Activated T-helper 2 cell treated with anti-CD3 and anti-CD28 coated beads, Interferon-gamma antibody, Interleukin-2, Interleukin-4, amounts not matched to agents 10 μg/mL and 5 μg/mL and 100 μg/mL, durations not matched to agents 14 hours and 24 hours and 36 hours (primary cell): ENCODE results near the gene GCKR. TPM values are rescaled to one million over a fixed set of nuclear protein-coding genes. Genes with fewer than 3 reads are reported as not detected.
"Not testable (repeated sequence)": the region's sequence is repeated elsewhere in the genome, so short reads cannot be mapped to it uniquely, and the experiment has no call there.

Experiments
- DNase-seq: peaks from one replicate; pipeline ENCODE4 v3.0.0; 2021; ENCODE audit warnings: low spot score
- H3K27ac Mint-ChIP-seq: one replicate; pipeline ENCODE4 v1.8.0; 2021; ENCODE audit warnings: mixed read lengths
- H3K27me3 Mint-ChIP-seq: one replicate; pipeline ENCODE4 v1.8.0; 2021; ENCODE audit warnings: low read depth, mixed read lengths
- H3K36me3 Mint-ChIP-seq: one replicate; pipeline ENCODE4 v1.8.0; 2021; ENCODE audit warnings: low read depth, mixed read lengths
- H3K4me1 Mint-ChIP-seq: one replicate; pipeline ENCODE4 v1.8.0; 2021; ENCODE audit warnings: low read depth, mixed read lengths
- H3K4me3 Mint-ChIP-seq: one replicate; pipeline ENCODE4 v1.8.0; 2021; ENCODE audit warnings: low read depth, mild to moderate bottlenecking, moderate library complexity, mixed read lengths
- H3K9me3 Mint-ChIP-seq: one replicate; pipeline ENCODE4 v1.8.0; 2021; ENCODE audit warnings: mixed read lengths
- intact Hi-C: fragments of 100-400 bp; cut with micrococcal nuclease; formaldehyde crosslinking; loops from one replicate; pipeline ENCODE4 v1.15.1; 2023
- total RNA-seq: library from RNA; stranded (reverse); gene quantifications from 2 replicates; pipeline ENCODE4 v1.2.3, GENCODE V29; 2022

Gene GCKR
- total RNA-seq, 1 donor from 2014 or later = not detected

- peaks cover 4% of the 10 kb centered on the region for H3K4me1 Mint-ChIP-seq
- H3K9me3 Mint-ChIP-seq = no peaks in the 10 kb centered on the region
- no peaks in the 10 kb centered on the region for H3K36me3 Mint-ChIP-seq
- H3K4me3 Mint-ChIP-seq = no peak overlapping the region
- intact Hi-C loops = no loop called here
- H3K27ac Mint-ChIP-seq = no peak overlapping the region
- peaks cover 8% of the 10 kb centered on the region for H3K27me3 Mint-ChIP-seq
- DNase-seq = no peak
Measured at GRCh38 chr2:27522400-27522945, 25.8 kb downstream of the GCKR start.

GRCh38 chr2:27527182-27527581, 30.5 kb downstream of the GCKR start:
- Mint-ChIP-seq H3K27me3 (peaks cover 10% of the 10 kb centered on the region), H3K4me1 (peaks cover 4% of the 10 kb centered on the region), H3K4me3 (no peak overlapping the region), H3K36me3 (no peaks in the 10 kb centered on the region), H3K27ac (no peak overlapping the region), H3K9me3 (no peaks in the 10 kb centered on the region)
- intact Hi-C loops = no loop called here
- DNase-seq = no peak

GRCh38 chr2:27531983-27532382, 35.3 kb downstream of the GCKR start:
- H3K9me3 Mint-ChIP-seq = no peaks in the 10 kb centered on the region
- no peak overlapping the region for H3K4me3 Mint-ChIP-seq
- peaks cover 23% of the 10 kb centered on the region for H3K27me3 Mint-ChIP-seq
- H3K4me1 Mint-ChIP-seq = peaks cover 4% of the 10 kb centered on the region
- no peak for DNase-seq
- no peaks in the 10 kb centered on the region for H3K36me3 Mint-ChIP-seq
- no peak overlapping the region for H3K27ac Mint-ChIP-seq
- intact Hi-C loops = no loop called here

GRCh38 chr2:27537287-27537686, 40.6 kb downstream of the GCKR start:
- no peaks in the 10 kb centered on the region for H3K36me3 Mint-ChIP-seq
- H3K27ac Mint-ChIP-seq = no peak overlapping the region
- H3K9me3 Mint-ChIP-seq = no peaks in the 10 kb centered on the region
- no peak overlapping the region for H3K4me3 Mint-ChIP-seq
- peaks cover 28% of the 10 kb centered on the region for H3K27me3 Mint-ChIP-seq
- DNase-seq = no peak
- no peaks in the 10 kb centered on the region for H3K4me1 Mint-ChIP-seq
- intact Hi-C loops = no loop called here

GRCh38 chr2:27538839-27539450, 42.3 kb downstream of the GCKR start:
- H3K27ac Mint-ChIP-seq = not testable (repeated sequence)

GRCh38 chr2:27539649-27540048, 43.0 kb downstream of the GCKR start:
- H3K36me3 Mint-ChIP-seq, DNase-seq, intact Hi-C loops, H3K27ac Mint-ChIP-seq, H3K4me3 Mint-ChIP-seq, H3K4me1 Mint-ChIP-seq, H3K9me3 Mint-ChIP-seq: not testable (repeated sequence)
- H3K27me3 Mint-ChIP-seq = peaks cover 22% of the 10 kb centered on the region

More at GRCh38 chr2:27538839-27539450, 42.3 kb downstream of the GCKR start:
- H3K9me3 Mint-ChIP-seq, intact Hi-C loops, H3K36me3 Mint-ChIP-seq, H3K4me3 Mint-ChIP-seq, DNase-seq, H3K4me1 Mint-ChIP-seq: not testable (repeated sequence)
- peaks cover 26% of the 10 kb centered on the region for H3K27me3 Mint-ChIP-seq

- DNase-seq = no peak
- Mint-ChIP-seq H3K27me3 (peaks cover 3% of the 10 kb centered on the region), H3K4me1 (no peaks in the 10 kb centered on the region), H3K9me3 (peaks cover 4% of the 10 kb centered on the region), H3K27ac (no peak overlapping the region), H3K4me3 (no peak overlapping the region), H3K36me3 (no peaks in the 10 kb centered on the region)
- intact Hi-C loops = no loop called here
Measured at GRCh38 chr2:27544143-27544821, 47.6 kb downstream of the GCKR start.

GRCh38 chr2:27545348-27546141, 48.9 kb downstream of the GCKR start:
- Mint-ChIP-seq H3K27ac (no peak overlapping the region), H3K36me3 (no peaks in the 10 kb centered on the region), H3K4me1 (no peaks in the 10 kb centered on the region), H3K4me3 (no peak overlapping the region), H3K27me3 (peaks cover 5% of the 10 kb centered on the region), H3K9me3 (peaks cover 4% of the 10 kb centered on the region)
- intact Hi-C loops = no loop called here
- DNase-seq = no peak

- Mint-ChIP-seq H3K4me3 (no peak overlapping the region), H3K27me3 (peaks cover 15% of the 10 kb centered on the region), H3K36me3 (no peaks in the 10 kb centered on the region), H3K4me1 (no peaks in the 10 kb centered on the region), H3K9me3 (peaks cover 4% of the 10 kb centered on the region), H3K27ac (no peak overlapping the region)
- intact Hi-C loops = no loop called here
- no peak for DNase-seq
Measured at GRCh38 chr2:27549303-27549702, 52.7 kb downstream of the GCKR start.

- Mint-ChIP-seq H3K27me3 (peaks cover 19% of the 10 kb centered on the region), H3K4me1 (no peaks in the 10 kb centered on the region), H3K9me3 (no peaks in the 10 kb centered on the region)
Measured at GRCh38 chr2:27551514-27551913, 54.9 kb downstream of the GCKR start.

GRCh38 chr2:27552941-27553340, 56.3 kb downstream of the GCKR start:
- intact Hi-C loops = no loop called here
- Mint-ChIP-seq H3K36me3 (no peaks in the 10 kb centered on the region), H3K4me1 (no peaks in the 10 kb centered on the region), H3K27me3 (peaks cover 19% of the 10 kb centered on the region), H3K27ac (no peak overlapping the region), H3K4me3 (no peak overlapping the region), H3K9me3 (no peaks in the 10 kb centered on the region)
- no peak for DNase-seq

More at GRCh38 chr2:27551514-27551913, 54.9 kb downstream of the GCKR start:
- no peak overlapping the region for H3K27ac Mint-ChIP-seq
- no peak overlapping the region for H3K4me3 Mint-ChIP-seq
- no peaks in the 10 kb centered on the region for H3K36me3 Mint-ChIP-seq
- no peak for DNase-seq
- intact Hi-C loops = no loop called here

GRCh38 chr2:27554451-27554850, 57.8 kb downstream of the GCKR start:
- H3K4me3 Mint-ChIP-seq, intact Hi-C loops, H3K4me1 Mint-ChIP-seq, H3K27ac Mint-ChIP-seq, DNase-seq, H3K36me3 Mint-ChIP-seq, H3K9me3 Mint-ChIP-seq: not testable (repeated sequence)
- H3K27me3 Mint-ChIP-seq = peaks cover 20% of the 10 kb centered on the region

GRCh38 chr2:27559228-27559627, 62.6 kb downstream of the GCKR start:
- H3K27ac Mint-ChIP-seq = no peak overlapping the region
- intact Hi-C loops = no loop called here
- H3K27me3 Mint-ChIP-seq = peaks cover 15% of the 10 kb centered on the region
- DNase-seq = no peak
- no peak overlapping the region for H3K4me3 Mint-ChIP-seq
- H3K4me1 Mint-ChIP-seq = no peaks in the 10 kb centered on the region
- no peaks in the 10 kb centered on the region for H3K9me3 Mint-ChIP-seq
- no peaks in the 10 kb centered on the region for H3K36me3 Mint-ChIP-seq
